Stimulated activated naive CD8-positive, alpha-beta T cell treated with anti-CD3 and anti-CD28 coated beads, Interleukin-15, Interleukin-2, amounts not matched to agents 100 ng/mL and 50 ng/mL, for 24 hours (primary cell): ENCODE data around the gene ERICH4.

Experiments used
- H3K27ac Mint-ChIP-seq: one replicate; pipeline ENCODE4 v1.8.0; 2021; ENCODE audit warnings: mild to moderate bottlenecking, mixed read lengths
- H3K27me3 Mint-ChIP-seq: one replicate; pipeline ENCODE4 v1.8.0; 2021; ENCODE audit warnings: mixed read lengths
- H3K36me3 Mint-ChIP-seq: one replicate; pipeline ENCODE4 v1.8.0; 2021; ENCODE audit warnings: low read depth, mixed read lengths
- H3K4me1 Mint-ChIP-seq: one replicate; pipeline ENCODE4 v1.8.0; 2021; ENCODE audit warnings: low read depth, mixed read lengths
- H3K4me3 Mint-ChIP-seq: one replicate; pipeline ENCODE4 v1.8.0; 2021; ENCODE audit warnings: mild to moderate bottlenecking, mixed read lengths
- H3K9me3 Mint-ChIP-seq: one replicate; pipeline ENCODE4 v1.8.0; 2021; ENCODE audit warnings: mixed read lengths

The ERICH4 gene

DNA sequence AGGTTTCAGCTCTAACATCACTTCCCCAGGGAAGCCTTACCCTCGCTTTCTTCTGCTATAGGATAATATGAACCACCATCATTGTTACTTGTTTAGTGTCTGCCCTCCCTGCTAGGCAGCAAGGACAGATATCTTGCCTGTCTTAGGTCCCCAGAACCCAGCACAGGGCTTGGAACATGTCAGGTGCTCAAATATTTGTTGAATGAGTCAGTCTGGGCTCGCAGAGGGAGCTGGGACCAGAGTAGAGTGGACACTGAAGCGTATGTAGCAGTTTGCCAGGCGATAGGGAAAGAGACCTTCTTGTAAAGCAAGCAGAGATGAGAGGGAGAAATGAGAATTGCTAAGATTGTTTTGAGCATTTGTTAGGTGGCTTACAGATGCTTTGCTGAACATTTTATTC is 33.7 kb upstream of the ERICH4 start:
- no peak overlapping the region for H3K4me3 Mint-ChIP-seq
- peaks cover 11% of the 10 kb centered on the region for H3K4me1 Mint-ChIP-seq
- H3K36me3 Mint-ChIP-seq = peaks cover 4% of the 10 kb centered on the region
- H3K9me3 Mint-ChIP-seq = no peaks in the 10 kb centered on the region
- H3K27me3 Mint-ChIP-seq = no peaks in the 10 kb centered on the region
- no peak overlapping the region for H3K27ac Mint-ChIP-seq

DNA sequence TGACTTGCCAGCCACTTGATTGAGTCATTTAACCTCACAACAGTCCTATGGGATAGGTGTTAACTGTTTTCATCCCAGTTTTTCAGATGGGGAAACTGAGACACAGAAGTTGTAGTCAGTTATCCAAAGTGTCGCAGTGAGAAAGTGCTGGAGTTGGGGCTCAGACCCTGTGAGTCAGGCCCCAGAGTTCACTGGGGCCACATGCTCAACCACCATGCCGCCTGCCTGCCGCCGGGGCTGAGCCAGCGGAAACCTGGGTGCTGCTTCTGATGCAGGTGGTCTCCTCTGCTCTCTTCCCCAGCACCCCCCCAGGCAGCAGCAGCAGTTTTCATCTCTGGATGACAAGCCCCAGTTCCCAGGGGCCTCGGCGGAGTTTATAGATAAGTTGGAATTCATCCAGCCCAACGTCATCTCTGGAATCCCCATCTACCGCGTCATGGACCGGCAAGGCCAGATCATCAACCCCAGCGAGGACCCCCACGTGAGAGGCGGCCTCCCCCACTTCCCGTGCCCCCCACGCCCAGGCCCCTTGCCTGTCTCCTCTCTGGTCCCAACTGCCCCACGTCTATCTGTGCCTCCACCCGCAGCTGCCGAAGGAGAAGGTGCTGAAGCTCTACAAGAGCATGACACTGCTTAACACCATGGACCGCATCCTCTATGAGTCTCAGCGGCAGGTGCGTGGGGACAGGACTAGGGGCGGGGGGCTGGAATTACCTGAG is 32.5 kb upstream of the ERICH4 start:
- peaks cover 7% of the 10 kb centered on the region for H3K36me3 Mint-ChIP-seq
- H3K27me3 Mint-ChIP-seq = no peaks in the 10 kb centered on the region
- H3K9me3 Mint-ChIP-seq = no peaks in the 10 kb centered on the region
- H3K27ac Mint-ChIP-seq = peak overlapping the region; percentile 45
- H3K4me1 Mint-ChIP-seq = peaks cover 11% of the 10 kb centered on the region
- no peak overlapping the region for H3K4me3 Mint-ChIP-seq

GRCh38 chr19:41411100-41411967 is 31.6 kb upstream of the ERICH4 start:
- peaks cover 7% of the 10 kb centered on the region for H3K36me3 Mint-ChIP-seq
- no peak overlapping the region for H3K27ac Mint-ChIP-seq
- no peaks in the 10 kb centered on the region for H3K9me3 Mint-ChIP-seq
- H3K4me3 Mint-ChIP-seq = no peak overlapping the region
- peaks cover 11% of the 10 kb centered on the region for H3K4me1 Mint-ChIP-seq
- H3K27me3 Mint-ChIP-seq = no peaks in the 10 kb centered on the region

DNA sequence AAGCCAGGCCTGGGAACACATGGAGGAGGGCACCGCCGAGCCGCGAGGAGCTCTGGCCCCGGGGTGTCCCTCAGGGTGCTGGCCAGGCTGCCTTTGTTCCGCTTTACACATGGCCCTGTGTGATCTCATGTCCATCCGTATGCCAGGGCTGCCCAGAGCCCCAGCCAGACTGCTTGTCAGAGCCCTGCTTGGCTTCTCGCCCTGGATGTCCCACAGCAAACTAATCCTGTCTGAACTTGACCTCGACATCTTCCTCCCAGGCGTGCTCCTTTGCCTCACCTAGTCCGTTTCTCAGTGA is 31.0 kb upstream of the ERICH4 start:
- Mint-ChIP-seq H3K9me3 (no peaks in the 10 kb centered on the region), H3K27ac (no peak overlapping the region), H3K27me3 (no peaks in the 10 kb centered on the region), H3K36me3 (peaks cover 7% of the 10 kb centered on the region), H3K4me1 (peaks cover 11% of the 10 kb centered on the region), H3K4me3 (no peak overlapping the region)

DNA sequence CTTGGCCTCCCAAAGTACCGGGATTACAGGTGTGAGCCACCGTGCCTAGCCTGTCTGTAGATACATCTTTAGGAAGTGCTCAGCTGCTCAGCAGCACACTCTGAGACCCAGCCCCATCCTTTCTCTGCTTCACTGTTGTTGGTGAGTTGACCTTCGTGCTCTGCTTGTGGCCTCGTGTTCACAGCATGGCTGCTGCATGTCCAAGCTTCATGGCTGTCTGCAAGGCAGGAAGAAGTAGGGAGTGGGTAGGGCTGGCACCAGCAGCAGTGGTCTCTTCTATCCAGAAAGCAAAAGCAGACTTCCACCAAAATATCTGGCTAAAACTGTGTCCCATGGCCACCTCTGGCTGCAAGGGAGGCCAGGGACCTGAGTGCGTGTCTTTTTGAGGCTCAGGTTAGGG is 30.0 kb upstream of the ERICH4 start:
- Mint-ChIP-seq H3K36me3 (peaks cover 12% of the 10 kb centered on the region), H3K9me3 (no peaks in the 10 kb centered on the region), H3K27ac (no peak overlapping the region), H3K27me3 (no peaks in the 10 kb centered on the region), H3K4me3 (no peak overlapping the region), H3K4me1 (peaks cover 11% of the 10 kb centered on the region)

DNA sequence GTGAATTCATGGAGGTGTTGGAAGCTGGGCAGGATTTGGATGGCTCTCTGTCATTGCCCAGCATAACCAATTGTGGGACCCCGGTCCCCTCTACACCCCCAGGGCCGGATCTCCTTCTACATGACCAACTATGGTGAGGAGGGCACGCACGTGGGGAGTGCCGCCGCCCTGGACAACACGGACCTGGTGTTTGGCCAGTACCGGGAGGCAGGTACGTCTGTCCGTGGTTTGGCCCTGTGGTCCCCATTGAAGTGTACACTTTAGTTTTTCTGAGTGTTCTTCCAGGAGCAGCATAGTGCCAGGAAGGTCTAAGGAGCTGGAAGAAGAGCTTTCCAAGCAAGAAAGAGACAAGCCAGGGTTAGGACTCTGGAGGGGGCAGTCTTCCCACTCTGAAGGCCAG is 29.0 kb upstream of the ERICH4 start:
- no peak overlapping the region for H3K4me3 Mint-ChIP-seq
- no peaks in the 10 kb centered on the region for H3K9me3 Mint-ChIP-seq
- peaks cover 11% of the 10 kb centered on the region for H3K4me1 Mint-ChIP-seq
- H3K36me3 Mint-ChIP-seq = peaks cover 19% of the 10 kb centered on the region
- no peak overlapping the region for H3K27ac Mint-ChIP-seq
- H3K27me3 Mint-ChIP-seq = no peaks in the 10 kb centered on the region

- Mint-ChIP-seq H3K27me3 (no peaks in the 10 kb centered on the region), H3K36me3 (peaks cover 19% of the 10 kb centered on the region), H3K4me3 (no peak overlapping the region), H3K9me3 (no peaks in the 10 kb centered on the region), H3K27ac (no peak overlapping the region), H3K4me1 (peaks cover 7% of the 10 kb centered on the region)
Measured at GRCh38 chr19:41414461-41414860, 28.5 kb upstream of the ERICH4 start.

- Mint-ChIP-seq H3K27ac (no peak overlapping the region), H3K36me3 (peaks cover 22% of the 10 kb centered on the region), H3K4me1 (peaks cover 2% of the 10 kb centered on the region), H3K9me3 (no peaks in the 10 kb centered on the region), H3K27me3 (no peaks in the 10 kb centered on the region), H3K4me3 (no peak overlapping the region)
Measured at GRCh38 chr19:41415154-41415571, 27.8 kb upstream of the ERICH4 start.

GRCh38 chr19:41416194-41416674 is 26.7 kb upstream of the ERICH4 start:
- Mint-ChIP-seq H3K36me3 (peaks cover 24% of the 10 kb centered on the region), H3K4me1 (no peaks in the 10 kb centered on the region), H3K27ac (no peak overlapping the region), H3K9me3 (no peaks in the 10 kb centered on the region), H3K27me3 (no peaks in the 10 kb centered on the region), H3K4me3 (no peak overlapping the region)

GRCh38 chr19:41420101-41420880 is 22.7 kb upstream of the ERICH4 start:
- Mint-ChIP-seq H3K4me3 (no peak overlapping the region), H3K36me3 (peaks cover 17% of the 10 kb centered on the region), H3K27ac (no peak overlapping the region), H3K27me3 (no peaks in the 10 kb centered on the region), H3K9me3 (no peaks in the 10 kb centered on the region), H3K4me1 (no peaks in the 10 kb centered on the region)

DNA sequence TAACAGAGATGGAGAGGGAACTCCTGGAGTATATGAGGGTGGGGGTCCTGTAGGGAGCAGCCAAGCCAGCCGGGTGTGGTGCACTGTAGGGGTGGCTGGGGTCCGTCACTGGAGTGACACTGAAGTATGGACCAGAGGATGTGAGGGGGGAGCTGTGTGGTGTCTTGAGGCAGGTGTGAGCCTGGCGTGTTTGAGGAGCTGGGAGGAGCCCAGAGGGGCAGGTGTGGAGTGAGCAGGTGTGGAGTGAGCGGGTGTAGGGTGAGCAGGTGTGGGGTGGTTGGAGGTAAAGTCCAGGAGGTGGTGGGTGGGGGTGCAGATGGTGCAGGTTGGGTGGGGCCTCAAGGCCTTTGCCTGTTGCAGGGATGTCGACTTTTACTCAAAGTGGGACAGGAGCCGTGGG is 21.6 kb upstream of the ERICH4 start:
- no peaks in the 10 kb centered on the region for H3K4me1 Mint-ChIP-seq
- no peaks in the 10 kb centered on the region for H3K27me3 Mint-ChIP-seq
- H3K9me3 Mint-ChIP-seq = no peaks in the 10 kb centered on the region
- H3K27ac Mint-ChIP-seq = no peak overlapping the region
- H3K36me3 Mint-ChIP-seq = peaks cover 17% of the 10 kb centered on the region
- no peak overlapping the region for H3K4me3 Mint-ChIP-seq

GRCh38 chr19:41421973-41422372 is 21.0 kb upstream of the ERICH4 start:
- Mint-ChIP-seq H3K27ac (no peak overlapping the region), H3K4me3 (no peak overlapping the region), H3K4me1 (peaks cover 3% of the 10 kb centered on the region), H3K27me3 (no peaks in the 10 kb centered on the region), H3K9me3 (no peaks in the 10 kb centered on the region), H3K36me3 (peaks cover 17% of the 10 kb centered on the region)

DNA sequence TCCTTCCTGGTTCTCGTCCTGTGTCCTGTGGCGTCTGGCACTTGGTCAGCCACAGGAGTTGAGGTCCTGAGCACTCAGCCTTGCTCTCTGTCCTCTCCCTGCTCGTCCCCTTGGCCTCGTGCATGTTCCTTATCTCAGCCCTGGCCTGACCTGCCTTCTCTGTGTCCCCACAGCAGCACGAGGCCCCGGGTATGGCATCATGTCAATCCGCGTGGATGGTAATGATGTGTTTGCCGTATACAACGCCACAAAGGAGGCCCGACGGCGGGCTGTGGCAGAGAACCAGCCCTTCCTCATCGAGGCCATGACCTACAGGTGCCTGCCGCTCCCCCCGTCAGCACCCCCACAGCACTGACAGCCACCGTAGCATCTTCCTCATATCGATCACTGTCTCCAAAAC is 20.5 kb upstream of the ERICH4 start:
- H3K36me3 Mint-ChIP-seq = peaks cover 14% of the 10 kb centered on the region
- no peaks in the 10 kb centered on the region for H3K27me3 Mint-ChIP-seq
- H3K4me3 Mint-ChIP-seq = no peak overlapping the region
- peaks cover 7% of the 10 kb centered on the region for H3K4me1 Mint-ChIP-seq
- H3K27ac Mint-ChIP-seq = no peak overlapping the region
- no peaks in the 10 kb centered on the region for H3K9me3 Mint-ChIP-seq

GRCh38 chr19:41422955-41423354 is 20.0 kb upstream of the ERICH4 start:
- Mint-ChIP-seq H3K27me3 (no peaks in the 10 kb centered on the region), H3K27ac (no peak overlapping the region), H3K4me1 (peaks cover 12% of the 10 kb centered on the region), H3K4me3 (no peak overlapping the region), H3K9me3 (no peaks in the 10 kb centered on the region), H3K36me3 (peaks cover 12% of the 10 kb centered on the region)
